ENCODE results near the gene TAS2R5.

DNA sequence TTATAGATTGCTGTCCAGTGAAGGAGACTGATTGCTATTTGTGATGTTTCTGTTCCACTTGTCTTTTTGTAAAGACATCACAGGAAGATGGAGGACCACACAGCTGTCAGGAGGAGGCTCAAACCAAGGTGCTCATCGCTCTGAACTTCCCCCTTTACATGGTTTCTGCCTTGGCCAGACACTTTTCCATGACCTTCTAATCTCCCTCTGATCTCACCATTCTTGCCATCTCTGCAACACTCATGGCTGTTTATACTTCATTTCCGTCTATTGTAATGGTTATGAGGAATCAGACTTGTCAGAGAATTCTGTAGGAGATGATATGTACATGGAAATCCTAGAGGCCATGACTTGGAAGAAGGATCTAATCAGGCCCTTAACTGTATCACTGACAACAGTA is 1.7 kb upstream of the TAS2R5 start:
- TF ChIP-seq, protein P1, sequence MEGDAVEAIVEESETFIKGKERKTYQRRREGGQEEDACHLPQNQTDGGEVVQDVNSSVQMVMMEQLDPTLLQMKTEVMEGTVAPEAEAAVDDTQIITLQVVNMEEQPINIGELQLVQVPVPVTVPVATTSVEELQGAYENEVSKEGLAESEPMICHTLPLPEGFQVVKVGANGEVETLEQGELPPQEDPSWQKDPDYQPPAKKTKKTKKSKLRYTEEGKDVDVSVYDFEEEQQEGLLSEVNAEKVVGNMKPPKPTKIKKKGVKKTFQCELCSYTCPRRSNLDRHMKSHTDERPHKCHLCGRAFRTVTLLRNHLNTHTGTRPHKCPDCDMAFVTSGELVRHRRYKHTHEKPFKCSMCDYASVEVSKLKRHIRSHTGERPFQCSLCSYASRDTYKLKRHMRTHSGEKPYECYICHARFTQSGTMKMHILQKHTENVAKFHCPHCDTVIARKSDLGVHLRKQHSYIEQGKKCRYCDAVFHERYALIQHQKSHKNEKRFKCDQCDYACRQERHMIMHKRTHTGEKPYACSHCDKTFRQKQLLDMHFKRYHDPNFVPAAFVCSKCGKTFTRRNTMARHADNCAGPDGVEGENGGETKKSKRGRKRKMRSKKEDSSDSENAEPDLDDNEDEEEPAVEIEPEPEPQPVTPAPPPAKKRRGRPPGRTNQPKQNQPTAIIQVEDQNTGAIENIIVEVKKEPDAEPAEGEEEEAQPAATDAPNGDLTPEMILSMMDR (IDR thresholded peaks at IDR 0.05), result no peak
- no peak for TF ChIP-seq EZH2 (IDR thresholded peaks at IDR 0.05)

Data from neural progenitor cell (in vitro differentiated cells).